DMS53 treated with DMSO at 0.1 percent for 48 hours (cell line): ENCODE results near the gene SCAMP4.

Experiments used
- DNase-seq: peaks from one replicate; lab custom pipeline; 2025; ENCODE audit not compliant: unreplicated experiment; lab: John Stamatoyannopoulos, UW

SCAMP4 gene

DNA sequence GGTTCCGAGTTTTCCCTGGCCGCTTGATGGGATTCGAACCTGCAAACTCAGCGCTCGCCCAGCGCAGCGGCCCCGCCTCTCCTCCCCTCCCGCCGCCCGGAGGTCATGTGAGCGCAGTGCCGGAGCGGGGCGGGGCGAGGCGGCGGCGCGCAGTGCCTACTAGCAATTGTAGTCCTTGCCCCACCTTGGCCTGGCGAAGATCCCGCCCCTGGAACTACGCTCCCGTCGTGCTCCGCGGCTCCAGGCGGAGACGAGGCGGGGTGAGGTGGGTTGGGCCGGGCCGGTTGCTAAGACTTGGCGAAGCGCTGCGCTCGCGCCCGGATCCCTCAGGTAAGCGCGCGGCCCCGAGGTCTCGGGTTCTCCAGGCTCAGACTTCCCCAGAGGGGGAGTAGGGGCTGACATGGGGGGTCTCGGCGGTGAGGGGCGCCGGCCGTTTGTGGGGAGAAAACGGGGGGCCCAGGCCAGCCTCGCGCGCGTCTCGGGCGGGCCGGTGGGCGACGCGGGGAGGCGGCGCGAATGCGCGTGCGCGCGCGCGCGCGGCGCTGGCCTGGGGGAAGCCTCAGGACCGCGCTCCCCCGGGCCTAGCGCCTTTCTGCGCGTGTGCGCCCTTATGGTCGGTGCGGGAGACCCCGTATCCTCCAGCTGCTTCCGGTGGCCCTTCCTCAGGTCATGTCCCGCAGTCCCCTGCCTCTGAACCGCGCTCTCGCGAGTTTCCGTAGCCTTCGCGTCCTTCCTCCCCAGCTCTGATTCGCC is at the start of gene SCAMP4, which contains the start of gene ADAT3:
Gene SCAMP4, plus strand, starts transcription at position 290 of the 753 bp plus-strand sequence. CDS start 9,621 bp downstream, outside the sequence.
Gene ADAT3, plus strand, starts transcription at position 290 of the 753 bp plus-strand sequence. CDS start 6,649 bp downstream, outside the sequence.
- peak; percentile 92 for DNase-seq

GRCh38 chr19:1855828-1856255 is 49.4 kb upstream of the SCAMP4 start:
- DNase-seq: no peak

DNA sequence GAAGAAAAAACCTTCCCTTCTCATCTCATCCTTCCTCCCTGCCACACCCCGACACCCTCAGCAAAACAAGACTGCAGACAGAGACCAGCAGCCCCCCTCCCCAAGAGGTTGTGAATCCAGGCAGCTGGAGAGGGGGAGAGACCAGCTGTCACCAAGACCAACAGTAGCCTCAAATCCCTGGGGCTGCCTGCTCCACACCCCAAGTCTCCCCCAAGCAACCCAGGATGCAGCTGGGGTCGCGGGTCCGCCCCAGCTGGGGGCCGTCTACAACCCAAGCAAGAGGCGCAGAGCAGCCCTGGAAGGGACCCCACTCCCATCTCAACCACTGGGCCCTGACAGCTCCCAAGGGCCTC is 48.9 kb upstream of the SCAMP4 start:
- no peak for DNase-seq

GRCh38 chr19:1856698-1857603 is 48.2 kb upstream of the SCAMP4 start:
- DNase-seq: no peak

- DNase-seq: no peak
These were observed 47.4 kb upstream of the SCAMP4 start for GRCh38 chr19:1857648-1858326.

- no peak for DNase-seq
These were observed 46.7 kb upstream of the SCAMP4 start for GRCh38 chr19:1858412-1859081.

DNA sequence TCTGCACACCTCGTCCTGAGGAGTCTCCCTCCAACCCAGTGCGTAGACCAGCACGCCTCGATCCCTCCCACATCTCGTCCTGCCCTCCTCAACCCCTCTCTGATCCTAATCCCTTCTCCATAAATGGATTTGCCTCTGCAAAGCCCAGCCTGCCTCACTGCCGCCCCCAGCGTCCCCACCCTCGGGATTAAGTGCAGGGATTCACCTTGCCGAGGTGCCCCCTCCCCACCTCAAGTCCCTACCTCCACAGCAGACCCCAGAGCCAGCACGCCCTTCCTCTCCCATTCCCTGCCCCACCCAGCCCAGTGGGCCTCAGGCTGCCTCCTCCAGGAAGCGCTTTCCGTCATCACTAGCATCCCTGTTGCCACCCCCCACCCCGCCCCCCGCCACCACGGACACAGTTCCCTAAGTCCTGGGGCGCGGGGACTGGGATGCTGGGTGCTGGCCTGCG is 45.8 kb upstream of the SCAMP4 start:
- DNase-seq: no peak

- no peak for DNase-seq
These were observed 45.0 kb upstream of the SCAMP4 start for GRCh38 chr19:1860042-1860775.

- no peak for DNase-seq
These were observed 44.2 kb upstream of the SCAMP4 start for GRCh38 chr19:1860821-1861598.

GRCh38 chr19:1861599-1862031 is 43.6 kb upstream of the SCAMP4 start:
- DNase-seq: no peak

- no peak for DNase-seq
These were observed 43.2 kb upstream of the SCAMP4 start for GRCh38 chr19:1862068-1862423.

- DNase-seq: peak; percentile 1
These were observed 42.5 kb upstream of the SCAMP4 start for GRCh38 chr19:1862424-1863327.

- no peak for DNase-seq
These were observed 41.9 kb upstream of the SCAMP4 start, which contains the start of gene KLF16 for GRCh38 chr19:1863328-1863637. TSS of gene KLF16 (minus strand) at chr19:1863579. CDS start at chr19:1863497, 82 bp downstream.

GRCh38 chr19:1863638-1864479 is 41.3 kb upstream of the SCAMP4 start:
- peak; percentile 67 for DNase-seq

DNA sequence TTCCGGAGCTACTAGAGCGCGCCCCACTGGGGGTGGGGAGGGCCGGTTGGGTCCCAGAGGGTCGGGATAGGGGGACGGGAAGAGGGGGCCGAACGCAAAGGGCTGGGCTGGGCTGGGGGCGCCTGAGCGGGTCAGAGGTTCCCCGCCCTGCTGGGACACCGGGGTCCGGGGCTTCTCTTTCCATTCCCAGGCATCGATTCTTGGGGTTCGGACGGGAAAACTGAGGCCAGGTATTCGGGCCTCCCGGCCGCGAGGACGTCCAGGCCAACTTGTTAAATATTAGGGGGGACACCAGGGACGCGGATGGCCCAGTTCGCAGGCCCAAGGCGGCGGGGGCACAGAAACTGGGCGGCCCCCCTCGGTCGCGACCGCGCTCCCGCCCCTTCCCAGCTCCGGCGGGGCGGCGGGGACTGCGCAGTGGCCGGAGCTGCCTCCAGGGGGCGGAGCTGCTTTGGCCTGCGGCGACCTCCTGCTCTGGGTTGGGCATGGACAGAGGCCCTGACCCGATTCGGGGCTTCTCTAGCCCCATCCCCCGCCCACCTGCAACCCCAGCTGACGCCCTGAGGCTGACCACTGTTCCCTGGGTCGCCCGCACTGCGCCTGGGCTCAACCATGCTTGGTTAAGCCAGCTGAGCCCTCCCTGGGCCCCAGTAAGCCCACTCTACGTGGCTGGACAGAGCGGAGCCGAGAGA is 40.6 kb upstream of the SCAMP4 start:
- peak; percentile 8 for DNase-seq

GRCh38 chr19:1865172-1866010 is 39.8 kb upstream of the SCAMP4 start:
- DNase-seq: no peak
